ENCODE data around the gene TPSB2.
"Not testable (repeated sequence)": the region's sequence is repeated elsewhere in the genome, so short reads cannot be mapped to it uniquely, and the experiment has no call there.

The TPSB2 gene

DNA sequence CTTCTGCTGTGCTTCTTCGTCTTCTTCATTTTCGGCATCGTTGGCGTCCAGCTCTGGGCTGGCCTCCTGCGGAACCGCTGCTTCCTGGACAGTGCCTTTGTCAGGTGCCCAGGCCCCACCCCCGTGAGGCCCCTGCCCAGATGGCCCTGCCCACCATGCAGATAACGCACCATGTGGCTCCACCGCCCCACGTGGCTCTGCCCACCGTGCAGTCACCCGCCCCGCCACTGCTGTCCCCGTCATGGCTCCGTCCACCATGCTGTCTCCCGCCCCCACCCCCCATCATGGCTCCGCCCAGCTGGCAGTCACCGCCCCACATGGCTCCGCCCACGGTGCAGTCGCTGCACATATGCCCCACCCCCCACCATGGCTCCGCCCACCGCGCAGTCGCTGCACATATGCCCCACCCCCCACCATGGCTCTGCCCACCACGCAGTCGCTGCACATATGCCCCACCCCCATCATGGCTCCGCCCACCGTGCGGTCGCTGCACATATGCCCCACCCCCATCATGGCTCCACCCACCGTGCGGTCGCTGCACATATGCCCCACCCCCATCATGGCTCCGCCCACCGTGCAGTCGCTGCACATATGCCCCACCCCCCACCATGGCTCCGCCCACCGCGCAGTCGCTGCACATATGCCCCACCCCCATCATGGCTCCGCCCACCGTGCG, 31.2 kb downstream of the TPSB2 start:
- DNase-seq = not testable (repeated sequence)

DNA sequence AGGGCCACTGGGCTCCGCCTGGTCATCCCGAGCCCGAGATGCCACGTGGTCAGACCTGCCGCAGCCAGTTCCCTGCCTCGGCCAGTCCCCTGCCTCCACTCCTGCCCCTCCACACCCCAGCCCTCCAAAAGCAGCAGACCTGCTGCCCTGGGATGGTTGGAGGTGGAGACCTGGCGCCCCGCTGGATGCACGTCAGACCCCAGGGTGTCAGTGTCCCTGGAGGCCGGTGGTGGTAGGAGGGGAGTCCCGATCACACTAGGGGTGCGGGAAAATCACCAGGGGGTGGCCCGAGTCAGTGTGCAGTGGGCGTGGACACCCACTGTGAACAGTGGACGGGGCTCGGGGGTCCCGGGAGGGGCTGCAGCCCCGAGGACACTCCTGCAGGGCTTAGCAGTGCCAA, 31.8 kb downstream of the TPSB2 start:
- DNase-seq = no peak

GRCh38 chr16:1197237-1197866, 32.6 kb downstream of the TPSB2 start:
- DNase-seq = no peak

GRCh38 chr16:1196494-1196893, 33.5 kb downstream of the TPSB2 start:
- DNase-seq = no peak

DNA sequence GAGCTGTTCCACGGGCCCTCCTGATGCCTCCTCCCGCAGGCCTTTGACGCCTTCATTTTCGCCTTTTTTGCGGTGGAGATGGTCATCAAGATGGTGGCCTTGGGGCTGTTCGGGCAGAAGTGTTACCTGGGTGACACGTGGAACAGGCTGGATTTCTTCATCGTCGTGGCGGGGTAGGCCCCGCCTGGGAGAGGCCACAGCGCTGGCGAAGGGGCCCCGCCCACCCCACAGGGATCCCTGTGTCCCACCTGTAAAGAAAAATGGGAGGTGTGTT, 34.7 kb downstream of the TPSB2 start:
- no peak for DNase-seq

DNA sequence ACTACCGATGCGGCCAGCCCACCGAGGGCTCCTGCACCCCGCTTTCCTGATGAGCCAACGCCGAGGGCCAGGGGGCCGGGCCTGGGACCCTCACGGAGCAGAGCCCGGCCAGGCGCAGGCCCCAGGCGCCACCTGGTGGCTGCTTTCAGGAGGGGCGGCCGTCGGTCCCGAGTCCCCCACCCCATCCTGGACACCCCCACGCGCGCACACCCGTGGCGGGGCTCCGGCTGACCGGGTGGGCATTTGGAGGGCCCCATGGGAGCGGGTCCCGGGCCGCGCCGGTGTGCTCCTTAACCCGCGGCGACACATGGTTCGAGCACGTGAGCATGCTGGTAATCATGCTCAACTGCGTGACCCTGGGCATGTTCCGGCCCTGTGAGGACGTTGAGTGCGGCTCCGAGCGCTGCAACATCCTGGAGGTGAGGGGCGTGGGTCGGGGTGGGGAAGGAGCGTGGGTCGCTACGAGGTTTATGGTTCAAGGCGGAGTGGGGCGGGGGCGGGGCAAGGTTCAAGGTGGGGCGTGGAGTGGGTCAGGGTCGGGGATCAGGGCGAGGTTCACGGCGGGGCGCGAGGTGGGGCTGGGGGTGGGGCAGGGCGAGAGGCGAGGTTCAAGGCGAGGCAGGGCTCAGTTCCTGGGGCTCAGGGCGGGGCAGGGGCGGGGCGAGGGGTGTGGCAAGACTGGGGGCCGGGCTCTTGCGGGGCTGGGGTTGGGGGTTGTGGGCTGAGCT, 35.2 kb downstream of the TPSB2 start:
- peak; percentile 10 for DNase-seq

- no peak for DNase-seq
Observed at GRCh38 chr16:1193825-1194581, 36.0 kb downstream of the TPSB2 start.

DNA sequence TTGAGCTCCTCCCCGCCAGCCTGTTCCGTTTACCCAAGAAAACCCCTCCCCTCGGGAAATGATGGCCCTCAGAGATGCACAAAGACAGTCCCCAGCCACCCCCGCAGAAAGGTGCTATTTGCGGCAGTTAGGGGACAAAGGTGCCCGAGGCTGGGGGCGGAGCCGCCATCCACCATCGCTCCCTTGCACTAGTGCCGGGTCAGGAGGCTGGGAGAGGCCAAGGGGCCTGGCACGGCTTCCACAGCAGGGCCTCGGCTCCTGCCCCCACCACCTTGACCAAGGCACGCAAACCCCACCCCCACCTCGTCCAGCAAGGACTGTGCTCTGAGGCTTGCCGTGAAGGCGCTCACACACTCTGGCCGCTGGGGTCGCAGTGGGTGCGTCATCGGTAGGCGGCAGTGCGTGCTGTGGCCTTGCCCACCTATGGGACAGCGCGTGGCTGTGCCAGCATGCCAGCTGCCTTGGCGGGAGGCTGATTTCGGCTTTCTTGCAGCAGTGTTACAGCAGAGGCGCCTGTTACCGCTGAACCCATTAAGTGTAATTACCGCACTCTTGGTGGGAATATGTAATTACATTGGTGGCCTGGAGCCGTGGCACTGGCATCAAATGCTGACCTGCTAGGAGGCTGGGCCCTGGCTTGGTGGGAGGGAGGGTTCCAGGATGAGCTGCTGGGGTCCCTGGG, 36.7 kb downstream of the TPSB2 start:
- no peak for DNase-seq

GRCh38 chr16:1192384-1193073, 37.5 kb downstream of the TPSB2 start:
- DNase-seq = no peak

- DNase-seq = not testable (repeated sequence)
Observed at GRCh38 chr16:1190789-1191188, 39.2 kb downstream of the TPSB2 start.

GRCh38 chr16:1189455-1189854, 40.5 kb downstream of the TPSB2 start:
- DNase-seq = no peak

DNA sequence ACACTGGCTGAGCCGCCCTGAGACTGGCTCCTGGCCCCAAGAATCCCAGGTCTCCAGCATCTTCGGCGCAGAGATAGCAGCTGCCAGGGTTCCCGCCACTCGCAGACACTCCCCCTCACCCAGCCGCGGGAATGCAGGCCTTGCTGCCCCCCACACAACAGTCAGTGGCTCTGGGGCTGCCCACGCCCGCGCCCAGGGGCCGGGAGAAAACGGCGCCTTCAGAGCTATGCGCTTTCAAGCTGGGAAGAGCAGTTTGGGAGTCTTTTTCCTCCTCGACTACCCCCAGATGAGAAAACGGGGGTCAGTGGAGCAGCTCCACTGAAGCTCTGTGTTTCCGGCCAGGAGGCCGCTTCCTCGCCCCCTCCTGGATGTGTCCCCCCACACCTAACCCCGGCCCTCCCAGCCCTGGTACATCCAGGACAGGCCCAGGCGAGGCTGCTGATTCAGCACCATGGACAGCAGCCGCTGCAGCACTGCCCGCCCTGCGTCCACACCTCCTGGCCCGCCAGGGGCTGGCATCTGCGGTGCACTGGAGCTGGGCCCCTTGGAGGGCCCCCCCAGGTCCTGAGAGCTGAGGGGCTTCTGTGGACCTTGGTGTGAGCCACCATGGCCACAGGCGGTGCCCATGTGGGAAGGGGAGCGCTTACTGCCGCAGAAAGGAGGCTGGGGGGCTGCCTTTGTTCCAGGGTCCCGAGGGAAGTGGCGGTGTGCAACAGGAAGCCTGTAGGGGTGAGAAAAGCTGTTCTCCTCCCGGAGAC, 41.4 kb downstream of the TPSB2 start:
- peak; percentile 38 for DNase-seq

- not testable (repeated sequence) for DNase-seq
Observed at GRCh38 chr16:1185460-1186207, 44.4 kb downstream of the TPSB2 start.

DNA sequence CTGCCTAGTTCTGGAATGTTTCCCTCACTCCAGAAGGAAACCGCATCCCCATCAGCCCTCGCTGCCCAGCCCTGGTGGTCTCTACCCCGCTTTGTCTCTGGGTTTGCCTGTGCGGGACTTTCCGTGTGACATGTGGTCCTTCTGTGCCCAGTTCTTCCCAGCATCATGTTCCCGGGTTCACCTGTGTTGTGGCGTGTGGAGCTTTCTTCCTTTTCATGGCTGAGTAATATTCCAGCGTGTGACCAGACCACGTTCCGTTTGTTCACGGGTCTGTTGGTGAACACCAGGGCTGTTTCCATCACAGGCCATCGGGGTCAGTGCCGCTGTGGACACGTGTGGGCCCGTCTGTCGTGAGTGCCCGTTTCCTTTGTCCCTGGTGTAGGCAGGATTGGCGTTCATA, 45.0 kb downstream of the TPSB2 start:
- DNase-seq = no peak

GRCh38 chr16:1184156-1184868, 45.7 kb downstream of the TPSB2 start:
- DNase-seq = no peak

GRCh38 chr16:1182950-1183907, 46.8 kb downstream of the TPSB2 start:
- no peak for DNase-seq

DNA sequence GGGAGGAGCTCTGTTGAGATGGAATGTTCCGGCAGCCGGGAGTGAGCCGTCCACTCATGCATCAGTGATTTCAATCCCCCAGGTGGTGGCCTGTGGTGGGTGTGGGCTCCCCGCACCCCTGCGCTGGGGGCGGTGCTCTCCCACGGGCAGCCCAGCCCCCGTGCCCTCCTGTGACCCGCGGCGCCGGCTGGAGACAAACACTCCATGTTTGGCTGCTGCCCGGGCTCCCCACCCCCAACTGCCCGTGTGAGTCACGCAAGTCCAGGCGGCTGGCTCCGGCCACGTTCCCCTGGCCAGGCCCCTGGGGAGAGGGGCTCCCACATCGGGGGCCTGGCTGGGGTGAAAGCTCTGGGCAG, 47.7 kb downstream of the TPSB2 start:
- no peak for DNase-seq

DNA sequence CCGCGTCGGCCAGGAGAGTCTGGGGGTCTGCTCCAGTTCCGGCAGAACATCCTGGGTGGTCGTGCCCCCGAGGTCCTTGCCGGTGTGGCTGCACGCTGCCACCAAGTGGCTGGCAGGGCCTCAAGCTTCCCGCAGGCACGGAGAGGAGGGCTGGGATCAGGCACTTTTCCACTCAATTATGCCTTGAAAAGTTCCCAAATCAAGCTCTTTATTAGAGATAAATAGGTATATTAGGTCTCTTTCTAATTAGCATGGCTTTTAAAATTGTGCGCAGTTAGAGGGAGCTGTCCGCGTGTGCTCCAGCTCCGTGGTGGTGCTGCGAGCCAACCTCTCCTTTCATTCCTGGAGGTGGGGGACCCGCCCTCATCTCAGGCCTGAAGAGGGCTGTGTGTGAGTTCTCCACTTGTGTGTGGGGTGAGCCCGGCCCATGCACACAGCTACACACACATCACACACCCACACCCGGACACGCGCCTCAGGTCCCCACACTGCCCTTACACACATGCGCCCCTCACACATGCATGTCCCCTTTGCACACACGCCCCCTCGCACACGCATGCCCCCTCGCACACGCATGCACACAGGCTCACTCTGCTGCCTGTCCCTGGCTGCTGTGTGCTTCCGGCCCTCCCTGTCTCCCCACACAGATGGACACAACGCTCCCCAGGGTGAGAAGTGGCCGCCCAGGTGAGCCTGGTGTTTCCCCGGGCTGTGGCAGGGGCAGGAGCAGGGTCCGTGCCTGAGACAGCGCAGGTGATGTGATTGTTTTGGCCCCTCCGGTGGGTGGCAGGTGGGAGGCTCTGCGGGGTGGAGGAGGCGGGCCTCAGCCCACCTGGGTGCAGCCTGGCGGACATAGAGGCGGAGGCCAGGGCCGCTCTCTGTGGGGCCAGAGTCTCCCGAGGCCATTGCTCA, 48.3 kb downstream of the TPSB2 start:
- no peak for DNase-seq
